GM12878 (cell line): ENCODE data around the gene ISM1. TPM values are rescaled to one million over a fixed set of nuclear protein-coding genes. Genes with fewer than 3 reads are reported as not detected.

Experiments
- ATAC-seq: fragments of 200-7000 bp; cut with Tn5 transposase; 3 replicates; pipeline ENCODE4 v1.9.1; 2020; ENCODE audit warnings: mild to moderate bottlenecking, moderate library complexity
- BruUV-seq: library from RNA; stranded (reverse); fragments of 400-500 nt; replicated peaks from 2 replicates; lab custom pipeline; 2021; lab: Mats Ljungman, UMichigan
- CTCF ChIA-PET: fragments of 300-600 bp; sonication (Branson Sonifier 250); formaldehyde crosslinking; extraction: SDS; loops from one replicate; lab custom pipeline; 2021; ENCODE audit warnings: inconsistent platforms; lab: Yijun Ruan, JAX
- POLR2A ChIA-PET: fragments of 350-600 bp; formaldehyde crosslinking; extraction: SDS; loops from one replicate; lab custom pipeline; 2021; ENCODE audit warnings: inconsistent platforms; lab: Charles Lee
- RAD21 ChIA-PET: fragments of 300-600 bp; sonication (Branson Sonifier 250); formaldehyde crosslinking; loops from one replicate; lab custom pipeline; 2023; ENCODE audit warnings: antibody characterized with exemption; ENCODE audit not compliant: unreplicated experiment; lab: Charles Lee
- SMC1A ChIA-PET: fragments of 300-600 bp; sonication (Branson Sonifier 250); formaldehyde crosslinking; loops from one replicate; lab custom pipeline; 2023; ENCODE audit not compliant: unreplicated experiment, uncharacterized antibody; lab: Charles Lee
- DNase-seq: peaks from one replicate; pipeline ENCODE4 v3.0.0-alpha.2; 2011; ENCODE audit warnings: low read depth, low spot score
- FAIRE-seq: peaks from 3 replicates; lab custom pipeline; 2011; peaks lifted over from hg19 to GRCh38; lab: Jason Lieb, UNC
- H2AFZ ChIP-seq: 2 replicates; pipeline ENCODE4 v1.6.0; 2011; ENCODE audit warnings: low read depth, low read length, control low read depth; ENCODE audit not compliant: control insufficient read depth
- H3K27ac ChIP-seq: 2 replicates; pipeline ENCODE4 v1.5.1; 2011; ENCODE audit warnings: control low read depth; ENCODE audit not compliant: control insufficient read depth, insufficient read depth
- H3K27me3 ChIP-seq, 2 experiments: replicated peaks in 1 of 2; 2 replicates each; pipeline versions ENCODE4 v1.6.0 to v1.6.1; 2011; ENCODE audit warnings: low read length in 1 of 2; ENCODE audit not compliant: control insufficient read depth in 2 of 2, insufficient read depth in 2 of 2
- H3K36me3 ChIP-seq, 2 experiments: 2 replicates each; pipeline ENCODE4 v1.5.1; 2011; ENCODE audit warnings: low read length in 1 of 2; ENCODE audit not compliant: control insufficient read depth in 2 of 2, insufficient read depth in 2 of 2
- H3K4me1 ChIP-seq: 2 replicates; pipeline ENCODE4 v1.6.1; 2011; ENCODE audit warnings: mild to moderate bottlenecking, low read length, moderate library complexity, mixed read lengths; ENCODE audit not compliant: control insufficient read depth, insufficient read depth
- H3K4me2 ChIP-seq: 2 replicates; pipeline ENCODE4 v1.6.0; 2011; ENCODE audit warnings: control low read depth; ENCODE audit not compliant: control insufficient read depth, insufficient read depth
- H3K4me3 ChIP-seq: fragments of 200-600 bp; sonication (generic); 2 replicates; pipeline ENCODE4 v1.5.1; 2016
- H3K79me2 ChIP-seq: 2 replicates; pipeline ENCODE4 v1.6.0; 2011; ENCODE audit warnings: low read length; ENCODE audit not compliant: control insufficient read depth, insufficient read depth
- H3K9ac ChIP-seq: 2 replicates; pipeline ENCODE4 v1.8.0; 2011; ENCODE audit warnings: low read length, control low read depth, mixed read lengths; ENCODE audit not compliant: control insufficient read depth, insufficient read depth
- H3K9me3 ChIP-seq: replicated peaks from 3 replicates; pipeline ENCODE4 v1.5.1; 2011; ENCODE audit warnings: mild to moderate bottlenecking, low read length; ENCODE audit not compliant: control insufficient read depth, insufficient read depth
- H4K20me1 ChIP-seq: 2 replicates; pipeline ENCODE4 v1.6.0; 2011; ENCODE audit not compliant: control insufficient read depth, insufficient read depth
- BMI1 ChIP-seq: fragments of 450-650 bp; IDR thresholded peaks from 2 replicates; pipeline ENCODE4 v1.6.1; 2016; ENCODE audit warnings: mild to moderate bottlenecking, moderate library complexity, borderline replicate concordance
- HCFC1 ChIP-seq: fragments of 150-350 bp; IDR thresholded peaks from 2 replicates; pipeline ENCODE4 v1.6.1; 2014; ENCODE audit warnings: low read length
- POLR2AphosphoS5 ChIP-seq: IDR thresholded peaks from 2 replicates; pipeline ENCODE4 v1.6.1; 2011; ENCODE audit warnings: mild to moderate bottlenecking, low read length, inconsistent platforms
- WGBS: methylation state at CpG from one replicate; pipeline ENCODE4 v1.1.6; 2016; ENCODE audit warnings: low lambda C conversion rate; ENCODE audit not compliant: insufficient replicate concordance, insufficient coverage; ENCODE audit errors: missing lambda C conversion rate; 5-methylcytosine and 5-hydroxymethylcytosine counted together
- in situ Hi-C: fragments of 300-500 bp; cut with MboI; formaldehyde crosslinking; loops from 9 replicates; pipeline ENCODE4 v1.14.3; 2018; ENCODE audit warnings: mixed read lengths
- intact Hi-C: fragments of 100-400 bp; cut with micrococcal nuclease; formaldehyde crosslinking; loops from one replicate; pipeline ENCODE4 v1.14.2; 2022; ENCODE audit not compliant: unreplicated experiment
- polyA plus RNA-seq, 11 experiments: library from polyadenylated mRNA; depleted of rRNA in 4 of 11; unstranded in 6 of 11; stranded (reverse) in 5 of 11; fragments of >200 nt; fragmentation: Nextera tagmentation in 4 of 11; fragmentation: Illumina TruSeq in 1 of 11; extraction: Ambion mirVana in 4 of 11; extraction: Trizol in 1 of 11; gene quantifications; 1 replicate in 1 of 11; 2 replicates in 10 of 11; pipeline versions ENCODE4 v1.2.1 to v1.2.3, GENCODE V29; 2011 to 2016; ENCODE audit warnings: inconsistent platforms in 2 of 11, missing spikeins in 2 of 11, low read depth in 1 of 11
- total RNA-seq, 4 experiments: library from RNA; depleted of rRNA in 3 of 4; stranded (reverse); fragments of >200 nt in 3 of 4; fragmentation: Illumina TruSeq in 1 of 4; extraction: Trizol in 1 of 4; gene quantifications; 2 replicates each; pipeline versions ENCODE4 v1.2.1 to v1.2.3, GENCODE V29; 2013 to 2021
- TF ChIP-seq, protein P1 (sequence below): fragments of 450-650 bp; IDR thresholded peaks from 2 replicates; pipeline ENCODE4 v1.6.1; 2016; ENCODE audit warnings: mild to moderate bottlenecking, moderate library complexity, borderline replicate concordance

The ISM1 gene
- total and polyA plus RNA-seq, 10 of the 15 experiments (the other 5 are each of a cell fraction or from before 2014, with no cell fraction given) = 0.01 to 0.03 TPM; not detected in 8

- ChIA-PET CTCF (no interaction called here), SMC1A (no interaction called here), POLR2A (no interaction called here), RAD21 (no interaction called here)
- Histone ChIP-seq H3K4me2 (no peak overlapping the region), H3K27me3 (peaks cover 0 to 5% of the 10 kb centered on the region in 2 experiments; a peak in 2 of 4 replicates), H2AFZ (no peak overlapping the region), H3K9me3 (no peaks in the 10 kb centered on the region), H3K79me2 (no peaks in the 10 kb centered on the region), H3K4me1 (no peaks in the 10 kb centered on the region), H3K4me3 (no peak overlapping the region), H3K9ac (no peak overlapping the region), H3K36me3 (no peaks in the 10 kb centered on the region), H3K27ac (no peak overlapping the region), H4K20me1 (no peaks in the 10 kb centered on the region)
- intact Hi-C loops (no loop called here), in situ Hi-C loops (no loop called here)
- 13% methylated on average over 4 of the region's 4 CpGs for WGBS
- BruUV-seq = no TSS peak
- DNase-seq = no peak
- TF ChIP-seq POLR2AphosphoS5 (no peak), BMI1 (no peak), HCFC1 (no peak)
- TF ChIP-seq, protein P1, sequence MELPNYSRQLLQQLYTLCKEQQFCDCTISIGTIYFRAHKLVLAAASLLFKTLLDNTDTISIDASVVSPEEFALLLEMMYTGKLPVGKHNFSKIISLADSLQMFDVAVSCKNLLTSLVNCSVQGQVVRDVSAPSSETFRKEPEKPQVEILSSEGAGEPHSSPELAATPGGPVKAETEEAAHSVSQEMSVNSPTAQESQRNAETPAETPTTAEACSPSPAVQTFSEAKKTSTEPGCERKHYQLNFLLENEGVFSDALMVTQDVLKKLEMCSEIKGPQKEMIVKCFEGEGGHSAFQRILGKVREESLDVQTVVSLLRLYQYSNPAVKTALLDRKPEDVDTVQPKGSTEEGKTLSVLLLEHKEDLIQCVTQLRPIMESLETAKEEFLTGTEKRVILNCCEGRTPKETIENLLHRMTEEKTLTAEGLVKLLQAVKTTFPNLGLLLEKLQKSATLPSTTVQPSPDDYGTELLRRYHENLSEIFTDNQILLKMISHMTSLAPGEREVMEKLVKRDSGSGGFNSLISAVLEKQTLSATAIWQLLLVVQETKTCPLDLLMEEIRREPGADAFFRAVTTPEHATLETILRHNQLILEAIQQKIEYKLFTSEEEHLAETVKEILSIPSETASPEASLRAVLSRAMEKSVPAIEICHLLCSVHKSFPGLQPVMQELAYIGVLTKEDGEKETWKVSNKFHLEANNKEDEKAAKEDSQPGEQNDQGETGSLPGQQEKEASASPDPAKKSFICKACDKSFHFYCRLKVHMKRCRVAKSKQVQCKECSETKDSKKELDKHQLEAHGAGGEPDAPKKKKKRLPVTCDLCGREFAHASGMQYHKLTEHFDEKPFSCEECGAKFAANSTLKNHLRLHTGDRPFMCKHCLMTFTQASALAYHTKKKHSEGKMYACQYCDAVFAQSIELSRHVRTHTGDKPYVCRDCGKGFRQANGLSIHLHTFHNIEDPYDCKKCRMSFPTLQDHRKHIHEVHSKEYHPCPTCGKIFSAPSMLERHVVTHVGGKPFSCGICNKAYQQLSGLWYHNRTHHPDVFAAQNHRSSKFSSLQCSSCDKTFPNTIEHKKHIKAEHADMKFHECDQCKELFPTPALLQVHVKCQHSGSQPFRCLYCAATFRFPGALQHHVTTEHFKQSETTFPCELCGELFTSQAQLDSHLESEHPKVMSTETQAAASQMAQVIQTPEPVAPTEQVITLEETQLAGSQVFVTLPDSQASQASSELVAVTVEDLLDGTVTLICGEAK = no peak
- ATAC-seq = no peak
- FAIRE-seq = no peak
These were observed 15.6 kb upstream of the ISM1 start for GRCh38 chr20:13205425-13205824.
